ENCODE measurements around the gene CCDC6. TPM values are rescaled to one million over a fixed set of nuclear protein-coding genes. Genes with fewer than 3 reads are reported as not detected.

CCDC6 gene
- polyA plus RNA-seq, 1 donor (not counting 4 experiments of a cell fraction or from before 2014, with no cell fraction given), result 46.5 TPM

DNA sequence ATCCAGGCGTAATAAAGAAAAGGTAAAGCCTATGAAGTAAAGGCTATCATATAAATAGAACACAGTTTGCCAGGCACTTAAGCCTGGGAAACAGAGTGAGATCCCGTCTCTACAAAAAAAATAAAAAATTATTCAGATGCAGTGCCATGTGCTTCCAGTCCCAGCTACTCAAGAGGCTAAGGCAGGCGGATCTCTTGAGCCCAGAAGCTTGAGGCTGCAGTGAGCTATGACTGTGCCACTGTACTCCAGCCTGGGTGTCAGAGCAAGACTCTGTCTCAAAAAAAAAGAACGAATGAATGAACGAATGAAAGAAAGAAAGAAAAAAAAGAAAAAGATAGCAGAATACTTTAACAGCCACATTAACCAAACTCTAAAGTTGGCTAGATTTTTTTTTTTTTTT, 85.9 kb downstream of the CCDC6 start:
- DNase-seq (ENCODE audit: low read depth, low spot score) (no peak), FAIRE-seq (no peak)
- H3K4me3 ChIP-seq (ENCODE audit: control insufficient read depth in 2 of 3, extremely low read depth in 1 of 3, insufficient read depth in 2 of 3, low read depth in 1 of 3, low read length in 3 of 3), result no peak overlapping the region
- no peak overlapping the region for H3K9ac ChIP-seq (ENCODE audit: control insufficient read depth, extremely low read depth, insufficient read depth, low read length)
- no peaks in the 10 kb centered on the region for H3K9me1 ChIP-seq (ENCODE audit: control insufficient read depth, extremely low read depth, insufficient read depth, low read length)
- H3K79me2 ChIP-seq (ENCODE audit: control insufficient read depth, insufficient read depth, low read length), result peaks cover 25% of the 10 kb centered on the region
- H3K4me1 ChIP-seq (ENCODE audit: control insufficient read depth, extremely low read depth, insufficient read depth, low read length), result no peaks in the 10 kb centered on the region
- H3K9me3 ChIP-seq (ENCODE audit: control insufficient read depth, low read depth, low read length), result no peaks in the 10 kb centered on the region
- dilution Hi-C loops (cut with MboI; ENCODE audit: extremely low pct_ligation_motif_present, low sequenced_read_pairs), result no loop called here
- H3K4me2 ChIP-seq (ENCODE audit: control insufficient read depth, extremely low read depth, insufficient read depth, low read depth, low read length), result no peak overlapping the region
- TF ChIP-seq EZH2 (IDR thresholded peaks at IDR 0.05; ENCODE audit: low read length), result no peak
- TF ChIP-seq, protein P1, sequence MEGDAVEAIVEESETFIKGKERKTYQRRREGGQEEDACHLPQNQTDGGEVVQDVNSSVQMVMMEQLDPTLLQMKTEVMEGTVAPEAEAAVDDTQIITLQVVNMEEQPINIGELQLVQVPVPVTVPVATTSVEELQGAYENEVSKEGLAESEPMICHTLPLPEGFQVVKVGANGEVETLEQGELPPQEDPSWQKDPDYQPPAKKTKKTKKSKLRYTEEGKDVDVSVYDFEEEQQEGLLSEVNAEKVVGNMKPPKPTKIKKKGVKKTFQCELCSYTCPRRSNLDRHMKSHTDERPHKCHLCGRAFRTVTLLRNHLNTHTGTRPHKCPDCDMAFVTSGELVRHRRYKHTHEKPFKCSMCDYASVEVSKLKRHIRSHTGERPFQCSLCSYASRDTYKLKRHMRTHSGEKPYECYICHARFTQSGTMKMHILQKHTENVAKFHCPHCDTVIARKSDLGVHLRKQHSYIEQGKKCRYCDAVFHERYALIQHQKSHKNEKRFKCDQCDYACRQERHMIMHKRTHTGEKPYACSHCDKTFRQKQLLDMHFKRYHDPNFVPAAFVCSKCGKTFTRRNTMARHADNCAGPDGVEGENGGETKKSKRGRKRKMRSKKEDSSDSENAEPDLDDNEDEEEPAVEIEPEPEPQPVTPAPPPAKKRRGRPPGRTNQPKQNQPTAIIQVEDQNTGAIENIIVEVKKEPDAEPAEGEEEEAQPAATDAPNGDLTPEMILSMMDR (optimal IDR thresholded peaks at IDR 0.05 in 1 of 3, IDR thresholded peaks at IDR 0.05 in 1 of 3, conservative IDR thresholded peaks at IDR 0.05 in 1 of 3; ENCODE audit: extremely low read depth in 1 of 3, insufficient read depth in 2 of 3, low read length in 3 of 3), result no peak
- H4K20me1 ChIP-seq (ENCODE audit: control insufficient read depth, extremely low read depth, insufficient read depth, low read length), result no peaks in the 10 kb centered on the region
- H2AFZ ChIP-seq (ENCODE audit: control insufficient read depth, low read length), result no peak overlapping the region
- H3K36me3 ChIP-seq (ENCODE audit: control insufficient read depth in 2 of 2, extremely low read depth in 1 of 2, insufficient read depth in 2 of 2, low read length in 2 of 2), result peaks cover 2 to 4% of the 10 kb centered on the region in 2 experiments
- no peaks in the 10 kb centered on the region for H3K27me3 ChIP-seq (ENCODE audit: control insufficient read depth, extremely low read depth, insufficient read depth, low read length)
- no peak overlapping the region for H3K27ac ChIP-seq (ENCODE audit: control insufficient read depth, insufficient read depth, low read length)

DNA sequence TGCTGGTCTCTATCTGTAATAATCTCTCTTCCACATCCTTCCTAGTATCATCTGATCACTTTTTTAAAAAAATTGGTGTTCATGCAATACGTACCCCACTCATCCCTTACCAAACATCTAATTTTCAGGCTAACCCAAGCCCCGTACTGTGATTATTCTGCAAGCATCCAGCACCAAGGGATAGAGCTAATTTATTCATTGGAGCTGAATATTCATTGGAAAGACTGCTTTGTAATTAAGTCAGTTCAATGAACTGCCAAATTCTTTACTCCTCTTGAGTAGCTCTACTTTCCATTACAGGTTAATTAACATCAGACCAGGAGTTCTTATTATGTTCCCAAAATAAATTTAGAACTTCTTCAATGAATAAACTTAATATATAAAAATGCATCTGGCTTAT, 86.7 kb downstream of the CCDC6 start:
- Histone ChIP-seq H3K4me3 (ENCODE audit: control insufficient read depth in 2 of 3, extremely low read depth in 1 of 3, insufficient read depth in 2 of 3, low read depth in 1 of 3, low read length in 3 of 3) (no peak overlapping the region), H3K9ac (ENCODE audit: control insufficient read depth, extremely low read depth, insufficient read depth, low read length) (no peak overlapping the region), H3K9me1 (ENCODE audit: control insufficient read depth, extremely low read depth, insufficient read depth, low read length) (no peaks in the 10 kb centered on the region), H3K9me3 (ENCODE audit: control insufficient read depth, low read depth, low read length) (no peaks in the 10 kb centered on the region), H2AFZ (ENCODE audit: control insufficient read depth, low read length) (no peak overlapping the region), H3K4me2 (ENCODE audit: control insufficient read depth, extremely low read depth, insufficient read depth, low read depth, low read length) (no peak overlapping the region), H3K79me2 (ENCODE audit: control insufficient read depth, insufficient read depth, low read length) (peaks cover 25% of the 10 kb centered on the region), H4K20me1 (ENCODE audit: control insufficient read depth, extremely low read depth, insufficient read depth, low read length) (no peaks in the 10 kb centered on the region), H3K4me1 (ENCODE audit: control insufficient read depth, extremely low read depth, insufficient read depth, low read length) (no peaks in the 10 kb centered on the region), H3K27ac (ENCODE audit: control insufficient read depth, insufficient read depth, low read length) (no peak overlapping the region), H3K36me3 (ENCODE audit: control insufficient read depth in 2 of 2, extremely low read depth in 1 of 2, insufficient read depth in 2 of 2, low read length in 2 of 2) (peaks cover 2 to 4% of the 10 kb centered on the region in 2 experiments), H3K27me3 (ENCODE audit: control insufficient read depth, extremely low read depth, insufficient read depth, low read length) (no peaks in the 10 kb centered on the region)
- FAIRE-seq (no peak), DNase-seq (ENCODE audit: low read depth, low spot score) (no peak)
- dilution Hi-C loops (cut with MboI; ENCODE audit: extremely low pct_ligation_motif_present, low sequenced_read_pairs), result no loop called here
- TF ChIP-seq, protein P1 (optimal IDR thresholded peaks at IDR 0.05 in 1 of 3, IDR thresholded peaks at IDR 0.05 in 1 of 3, conservative IDR thresholded peaks at IDR 0.05 in 1 of 3; ENCODE audit: extremely low read depth in 1 of 3, insufficient read depth in 2 of 3, low read length in 3 of 3), result no peak
- no peak for TF ChIP-seq EZH2 (IDR thresholded peaks at IDR 0.05; ENCODE audit: low read length)

Data from keratinocyte (primary cell).